ENCODE results near the gene JAGN1.
"Not testable (repeated sequence)": the region's sequence is repeated elsewhere in the genome, so short reads cannot be mapped to it uniquely, and the experiment has no call there.

The JAGN1 gene

GRCh38 chr3:9869955-9870354 lies 20.5 kb upstream of the JAGN1 start:
- no peak for DNase-seq

DNA sequence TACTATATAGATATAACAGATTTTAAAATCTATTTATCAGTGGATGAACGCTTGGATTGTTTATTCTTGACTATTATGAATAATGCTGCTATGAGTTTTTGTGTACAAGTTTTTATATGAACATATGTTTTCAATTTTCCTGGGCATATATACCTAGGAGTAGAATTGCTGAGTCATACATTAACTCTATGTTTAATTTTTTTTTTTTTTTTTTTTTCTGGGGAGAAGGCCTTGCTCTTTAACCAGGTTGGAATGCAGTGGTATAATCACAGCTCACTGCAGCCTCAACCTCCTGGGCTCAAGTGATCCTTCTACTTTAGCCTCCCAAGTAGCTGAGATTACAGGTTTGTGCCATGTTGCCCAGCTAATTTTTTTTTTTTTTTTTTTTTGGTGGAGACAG lies 19.4 kb upstream of the JAGN1 start:
- no peak for DNase-seq

- DNase-seq, result not testable (repeated sequence)
Measured at GRCh38 chr3:9872067-9872466, 18.3 kb upstream of the JAGN1 start.

GRCh38 chr3:9875448-9875847 lies 15.0 kb upstream of the JAGN1 start:
- DNase-seq, result no peak

GRCh38 chr3:9876255-9876654 lies 14.2 kb upstream of the JAGN1 start:
- DNase-seq, result not testable (repeated sequence)

- DNase-seq, result no peak
Measured at GRCh38 chr3:9876991-9877390, 13.4 kb upstream of the JAGN1 start.

DNA sequence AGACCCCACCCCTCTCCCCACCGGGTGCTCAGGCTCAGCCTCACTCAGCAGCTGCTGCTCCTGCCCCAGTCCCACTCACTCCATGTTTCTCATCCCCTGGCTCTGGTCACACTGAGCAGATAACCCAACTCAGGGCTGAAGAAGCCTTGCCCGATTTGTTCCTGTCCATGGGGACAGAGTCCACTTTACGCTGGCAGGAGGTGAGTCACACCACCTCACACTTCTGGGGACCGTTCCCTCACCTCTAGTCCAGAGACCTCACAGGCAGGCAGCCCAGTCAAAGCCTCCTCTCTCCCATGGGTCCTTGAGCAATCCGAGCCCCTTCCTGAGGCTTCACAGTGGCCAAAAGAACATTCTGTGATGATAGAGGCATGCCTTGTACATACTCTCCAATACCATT lies 11.7 kb upstream of the JAGN1 start:
- DNase-seq, result no peak

DNA sequence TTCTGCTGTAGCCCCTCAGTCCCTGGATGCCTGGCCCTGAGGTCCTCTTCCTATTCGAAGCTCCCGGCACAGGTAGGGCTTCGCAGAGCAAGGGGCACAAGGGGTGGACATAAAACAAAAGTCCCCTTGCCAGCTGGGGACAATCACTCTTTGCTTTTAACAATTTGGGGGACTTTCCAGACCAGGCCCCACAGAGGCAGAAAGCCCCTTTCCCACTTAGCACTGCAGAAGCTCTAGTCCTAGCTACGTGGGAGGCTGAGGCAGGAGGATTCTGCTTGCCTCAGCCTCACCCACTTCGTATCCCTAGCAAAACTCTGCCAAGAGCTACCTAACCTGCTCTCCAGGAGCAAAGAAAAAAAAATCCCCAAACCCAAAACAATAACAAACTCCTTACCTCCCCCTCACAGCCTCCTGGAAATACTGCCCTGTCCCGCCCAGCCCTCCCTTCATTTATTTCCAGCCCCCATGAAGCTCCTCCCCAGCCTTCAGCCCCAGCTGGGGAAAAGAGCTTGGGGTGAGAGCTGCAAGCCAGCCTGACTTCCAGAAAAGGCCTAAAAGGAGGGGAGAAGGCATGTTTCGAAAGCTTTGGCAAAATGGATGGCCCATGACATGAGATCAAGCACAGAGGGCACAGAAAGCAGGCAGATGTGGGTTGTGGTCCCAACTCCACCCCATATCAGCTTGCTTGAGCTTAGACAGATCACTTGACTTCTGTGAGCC lies 10.4 kb upstream of the JAGN1 start, which contains the start of gene CIDEC:
Gene CIDEC, minus strand, starts transcription at position 424 of the 720 bp plus-strand sequence. CDS start 1,767 bp downstream, outside the sequence.
- DNase-seq, result no peak

- DNase-seq, result no peak
Measured at GRCh38 chr3:9881441-9881840, 9.0 kb upstream of the JAGN1 start.

GRCh38 chr3:9883706-9884554 lies 6.5 kb upstream of the JAGN1 start:
- DNase-seq, result no peak

DNA sequence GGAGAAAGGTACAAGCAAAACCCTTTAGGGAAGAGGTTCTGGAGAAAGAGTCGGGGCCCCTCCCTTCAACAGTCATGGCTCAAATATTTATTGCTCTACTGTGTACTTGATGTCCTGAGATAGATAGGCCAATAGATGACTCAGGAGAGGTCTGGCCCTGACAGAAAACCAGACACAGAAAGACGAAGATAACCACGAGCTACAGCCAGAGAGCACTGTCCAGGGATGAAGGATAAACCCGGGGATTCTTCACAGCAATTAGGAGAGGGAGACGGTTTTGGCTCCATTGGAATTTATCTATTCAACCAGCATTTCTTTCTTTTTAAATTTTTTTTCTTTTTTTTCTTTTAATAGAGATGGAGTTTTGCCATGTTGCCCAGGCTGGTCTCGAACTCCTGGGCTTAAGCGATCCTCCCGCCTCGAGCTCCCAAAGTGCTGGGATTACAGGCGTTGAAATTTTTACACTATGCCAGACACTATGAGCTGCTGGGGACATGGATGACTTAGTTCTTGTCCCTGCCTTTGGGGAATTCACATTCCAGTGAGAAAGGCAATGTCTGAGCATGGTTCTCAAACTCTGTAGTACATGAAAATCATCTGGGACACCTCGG lies 5.8 kb upstream of the JAGN1 start:
- DNase-seq, result no peak

GRCh38 chr3:9886328-9886727 lies 4.1 kb upstream of the JAGN1 start:
- no peak for DNase-seq

- DNase-seq, result no peak
Measured at GRCh38 chr3:9887480-9887879, 2.9 kb upstream of the JAGN1 start.

GRCh38 chr3:9888540-9888939 lies 1.9 kb upstream of the JAGN1 start:
- DNase-seq, result no peak

DNA sequence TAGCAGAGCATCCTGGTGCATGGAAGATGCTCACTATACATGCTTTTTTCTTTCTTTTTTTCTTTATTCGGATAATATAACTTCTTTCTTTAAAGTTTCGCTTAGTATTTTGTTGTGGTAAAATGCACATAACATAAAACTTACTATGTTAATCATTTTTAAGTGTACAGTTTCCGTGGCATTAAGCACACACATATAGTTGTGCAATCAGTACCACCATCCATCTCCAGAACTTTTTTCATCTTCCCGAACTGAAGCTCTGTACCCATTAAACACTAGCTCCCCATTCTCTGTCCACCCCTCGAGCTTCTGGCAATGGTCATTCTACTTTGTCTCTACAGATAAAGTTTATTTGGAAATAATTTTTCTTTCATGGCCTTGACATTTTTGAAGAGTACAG lies 1.0 kb upstream of the JAGN1 start:
- DNase-seq, result no peak

GRCh38 chr3:9891072-9891622 lies 737 bp downstream of the JAGN1 start:
- no peak for DNase-seq

GRCh38 chr3:9893739-9894138 lies 3.3 kb downstream of the JAGN1 start:
- no peak for DNase-seq

- DNase-seq, result not testable (repeated sequence)
Measured at GRCh38 chr3:9895715-9896114, 5.3 kb downstream of the JAGN1 start.

DNA sequence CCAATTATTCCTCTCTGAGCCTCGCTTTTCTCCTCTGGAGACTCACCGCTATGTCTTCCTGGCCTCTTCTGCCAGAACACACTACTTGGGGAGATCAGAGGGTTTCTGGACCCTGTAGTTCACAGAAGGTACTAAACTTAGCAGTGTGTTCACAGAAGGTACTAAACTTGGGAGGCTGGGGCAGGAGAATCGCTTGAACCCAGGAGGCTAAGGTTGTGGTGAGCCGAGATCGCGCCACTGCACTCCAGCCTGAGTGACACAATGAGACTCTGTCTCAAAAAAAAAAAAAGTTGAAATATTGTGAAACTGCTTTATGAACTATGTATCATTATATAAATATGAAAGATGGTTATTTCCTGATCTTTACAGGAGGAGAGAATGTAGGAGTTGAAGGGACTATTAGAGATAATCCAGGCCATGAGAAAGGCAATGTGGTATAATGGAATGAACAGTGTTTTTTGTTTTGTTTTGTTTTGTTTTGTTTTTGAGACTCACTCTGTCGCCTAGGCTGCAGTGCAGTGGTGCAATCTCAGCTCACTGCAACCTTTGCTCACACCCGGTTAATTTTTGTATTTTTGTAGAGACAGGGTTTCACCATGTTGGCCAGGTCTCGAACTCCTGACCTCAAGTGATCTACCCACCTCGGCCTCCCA lies 6.5 kb downstream of the JAGN1 start:
- DNase-seq, result not testable (repeated sequence)

GRCh38 chr3:9897408-9898372 lies 7.3 kb downstream of the JAGN1 start:
- DNase-seq, result no peak

- no peak for DNase-seq
Measured at GRCh38 chr3:9898467-9899241, 8.2 kb downstream of the JAGN1 start.

All from NCI-H2171 (cell line).